ENCODE measurements around the gene HBP1.

GRCh38 chr7:107228291-107228690, 59.5 kb downstream of the HBP1 start:
- TF ChIP-seq, protein P1, sequence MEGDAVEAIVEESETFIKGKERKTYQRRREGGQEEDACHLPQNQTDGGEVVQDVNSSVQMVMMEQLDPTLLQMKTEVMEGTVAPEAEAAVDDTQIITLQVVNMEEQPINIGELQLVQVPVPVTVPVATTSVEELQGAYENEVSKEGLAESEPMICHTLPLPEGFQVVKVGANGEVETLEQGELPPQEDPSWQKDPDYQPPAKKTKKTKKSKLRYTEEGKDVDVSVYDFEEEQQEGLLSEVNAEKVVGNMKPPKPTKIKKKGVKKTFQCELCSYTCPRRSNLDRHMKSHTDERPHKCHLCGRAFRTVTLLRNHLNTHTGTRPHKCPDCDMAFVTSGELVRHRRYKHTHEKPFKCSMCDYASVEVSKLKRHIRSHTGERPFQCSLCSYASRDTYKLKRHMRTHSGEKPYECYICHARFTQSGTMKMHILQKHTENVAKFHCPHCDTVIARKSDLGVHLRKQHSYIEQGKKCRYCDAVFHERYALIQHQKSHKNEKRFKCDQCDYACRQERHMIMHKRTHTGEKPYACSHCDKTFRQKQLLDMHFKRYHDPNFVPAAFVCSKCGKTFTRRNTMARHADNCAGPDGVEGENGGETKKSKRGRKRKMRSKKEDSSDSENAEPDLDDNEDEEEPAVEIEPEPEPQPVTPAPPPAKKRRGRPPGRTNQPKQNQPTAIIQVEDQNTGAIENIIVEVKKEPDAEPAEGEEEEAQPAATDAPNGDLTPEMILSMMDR (IDR thresholded peaks at IDR 0.05), result no peak
- TF ChIP-seq EZH2 (IDR thresholded peaks at IDR 0.05; ENCODE audit: borderline replicate concordance, insufficient read depth, low read depth, low read length, poor library complexity, severe bottlenecking), result no peak

Data from B cell (primary cell).